Uterus (tissue), 4 donors: ENCODE measurements around the gene THSD4. TPM values are rescaled to one million over a fixed set of nuclear protein-coding genes. Genes with fewer than 3 reads are reported as not detected.

Source experiments
- DNase-seq, 2 donors: peaks; one replicate each; pipeline ENCODE4 v3.0.0-alpha.2; 2019 to 2020
- H3K27ac ChIP-seq, 2 donors: fragments of 200-600 bp; sonication (generic); 1 replicate in 1 of 2; 2 replicates in 1 of 2; pipeline ENCODE4 v1.5.1; 2016 to 2018
- H3K27me3 ChIP-seq, 2 donors: fragments of 200-600 bp; sonication (generic); one replicate each; pipeline ENCODE4 v1.5.1; 2018 to 2019; ENCODE audit warnings: control low read depth in 1 of 2
- H3K36me3 ChIP-seq, 2 donors: fragments of 200-600 bp; sonication (generic); one replicate each; pipeline ENCODE4 v1.5.1; 2019; ENCODE audit warnings: control low read depth in 1 of 2
- H3K4me1 ChIP-seq, 2 donors: fragments of 200-600 bp; sonication (generic); one replicate each; pipeline ENCODE4 v1.5.1; 2018 to 2019; ENCODE audit warnings: control low read depth in 1 of 2
- H3K4me3 ChIP-seq, 2 donors: fragments of 200-600 bp; sonication (generic); 1 replicate in 1 of 2; 2 replicates in 1 of 2; pipeline ENCODE4 v1.5.1; 2018 to 2019; ENCODE audit warnings: mild to moderate bottlenecking in 1 of 2
- H3K9me3 ChIP-seq, 2 donors: fragments of 200-600 bp; sonication (generic); one replicate each; pipeline ENCODE4 v1.5.1; 2019; ENCODE audit warnings: control low read depth in 1 of 2
- CTCF ChIP-seq, 4 experiments: fragments of 200-600 bp in 2 of 4; fragments of 450-650 bp in 2 of 4; sonication (generic) in 2 of 4; IDR thresholded peaks; one replicate each; pipeline ENCODE4 v1.5.1; 2016 to 2019; ENCODE audit warnings: antibody characterized with exemption in 4 of 4, mild to moderate bottlenecking in 2 of 4, moderate library complexity in 1 of 4
- POLR2A ChIP-seq, 2 donors: fragments of 450-650 bp; IDR thresholded peaks; one replicate each; pipeline ENCODE4 v1.6.1; 2016; ENCODE audit warnings: antibody characterized with exemption in 2 of 2, mild to moderate bottlenecking in 1 of 2, moderate library complexity in 1 of 2
- intact Hi-C: fragments of 100-400 bp; cut with DNase I; formaldehyde crosslinking; loops from one replicate; pipeline ENCODE4 v1.15.1; 2023; ENCODE audit warnings: low total_unique reads
- total RNA-seq, 4 donors: library from RNA; depleted of rRNA in 3 of 4; stranded (reverse); fragments of >200 nt in 3 of 4; gene quantifications; one replicate each; pipeline versions ENCODE4 v1.1.0 to v1.2.4, GENCODE V29; 2014 to 2023
- donor health status: DM: yes; HTN: yes; CAD: no.

Gene THSD4
- total RNA-seq, 4 donors from 2014 or later = 7.1 to 144 (median 35.4) TPM

GRCh38 chr15:71573599-71573998 is 458.3 kb downstream of the THSD4 start:
- no peaks in the 10 kb centered on the region for H3K36me3 ChIP-seq

GRCh38 chr15:71575474-71576045 is 460.3 kb downstream of the THSD4 start:
- no peaks in the 10 kb centered on the region for H3K4me1 ChIP-seq
- no peak overlapping the region for H3K4me3 ChIP-seq
- H3K36me3 ChIP-seq = no peaks in the 10 kb centered on the region
- peak in 3 of 4 experiments; percentile 15 to 47 (median 29) for TF ChIP-seq CTCF (IDR thresholded peaks at IDR 0.05)
- no peak for TF ChIP-seq POLR2A (IDR thresholded peaks at IDR 0.05)
- intact Hi-C loops = no loop called here
- H3K9me3 ChIP-seq = no peaks in the 10 kb centered on the region
- no peaks in the 10 kb centered on the region for H3K27me3 ChIP-seq
- H3K27ac ChIP-seq = no peak overlapping the region
- no peak for DNase-seq

More at GRCh38 chr15:71573599-71573998, 458.3 kb downstream of the THSD4 start:
- Histone ChIP-seq H3K4me3 (no peak overlapping the region), H3K9me3 (no peaks in the 10 kb centered on the region), H3K27me3 (no peaks in the 10 kb centered on the region), H3K27ac (no peak overlapping the region), H3K4me1 (no peaks in the 10 kb centered on the region)
- DNase-seq = no peak
- no peak for TF ChIP-seq POLR2A (IDR thresholded peaks at IDR 0.05)
- TF ChIP-seq CTCF (IDR thresholded peaks at IDR 0.05) = no peak
- intact Hi-C loops = no loop called here

- no peaks in the 10 kb centered on the region for H3K4me1 ChIP-seq
- H3K36me3 ChIP-seq = no peaks in the 10 kb centered on the region
- no peaks in the 10 kb centered on the region for H3K27me3 ChIP-seq
- no peak overlapping the region for H3K4me3 ChIP-seq
- no peak overlapping the region for H3K27ac ChIP-seq
- intact Hi-C loops = no loop called here
- no peak for DNase-seq
- no peaks in the 10 kb centered on the region for H3K9me3 ChIP-seq
- TF ChIP-seq POLR2A (IDR thresholded peaks at IDR 0.05) (no peak), CTCF (IDR thresholded peaks at IDR 0.05) (no peak)
These were observed 461.8 kb downstream of the THSD4 start for GRCh38 chr15:71577071-71577470.

GRCh38 chr15:71581398-71581930 is 466.2 kb downstream of the THSD4 start:
- H3K4me3 ChIP-seq = no peak overlapping the region
- H3K27ac ChIP-seq = no peak overlapping the region
- no peaks in the 10 kb centered on the region for H3K4me1 ChIP-seq
- no peaks in the 10 kb centered on the region for H3K36me3 ChIP-seq
- H3K9me3 ChIP-seq = peaks cover 0 to 28% of the 10 kb centered on the region in 2 donors
- no peak for DNase-seq
- intact Hi-C loops = no loop called here
- TF ChIP-seq CTCF (IDR thresholded peaks at IDR 0.05) = no peak
- no peaks in the 10 kb centered on the region for H3K27me3 ChIP-seq

GRCh38 chr15:71585159-71585558 is 469.9 kb downstream of the THSD4 start:
- TF ChIP-seq CTCF (IDR thresholded peaks at IDR 0.05) = no peak
- no peak for TF ChIP-seq POLR2A (IDR thresholded peaks at IDR 0.05)
- H3K4me1 ChIP-seq = no peaks in the 10 kb centered on the region
- intact Hi-C loops = no loop called here
- H3K4me3 ChIP-seq = no peak overlapping the region
- H3K36me3 ChIP-seq = no peaks in the 10 kb centered on the region
- DNase-seq = no peak
- H3K9me3 ChIP-seq = peaks cover 0 to 29% of the 10 kb centered on the region in 2 donors
- no peak overlapping the region for H3K27ac ChIP-seq
- no peaks in the 10 kb centered on the region for H3K27me3 ChIP-seq
